K562 (cell line): ENCODE measurements around the gene ADAMTS7. TPM values are rescaled to one million over a fixed set of nuclear protein-coding genes. Genes with fewer than 3 reads are reported as not detected.

Source experiments
- ATAC-seq: fragments of 200-7000 bp; cut with Tn5 transposase; 3 replicates; pipeline ENCODE4 v1.9.1; 2020; ENCODE audit warnings: moderate library complexity
- BruUV-seq: library from RNA; stranded (reverse); fragments of 400-500 nt; replicated peaks from 2 replicates; lab custom pipeline; 2021; lab: Mats Ljungman, UMichigan
- CTCF ChIA-PET: fragments of 300-600 bp; formaldehyde crosslinking; extraction: SDS; loops from one replicate; lab custom pipeline; 2021; ENCODE audit warnings: low intra/inter-chr PET ratio; lab: Yijun Ruan, JAX
- POLR2A ChIA-PET: fragments of 300-600, 350-650 bp; sonication (Branson Sonifier 250); formaldehyde crosslinking; extraction: SDS; loops from one replicate; lab custom pipeline; 2021; ENCODE audit warnings: antibody characterized with exemption, inconsistent platforms; lab: Yijun Ruan, JAX
- DNase-seq, 4 experiments: peaks; one replicate each; pipeline versions ENCODE4 v3.0.0 to v3.0.0-alpha.2; 2011 to 2018; ENCODE audit warnings: low spot score in 3 of 4, mixed read lengths in 3 of 4; ENCODE audit errors: extremely low read depth in 1 of 4
- FAIRE-seq: peaks from 2 replicates; lab custom pipeline; 2011; peaks lifted over from hg19 to GRCh38; lab: Jason Lieb, UNC
- H2AFZ ChIP-seq: 2 replicates; pipeline ENCODE4 v1.6.0; 2011; ENCODE audit warnings: low read depth, low read length, control low read depth, inconsistent platforms
- H3K27ac ChIP-seq: fragments of 200-600 bp; 3 replicates; pipeline ENCODE4 v1.8.0; 2011; ENCODE audit warnings: low read depth, mild to moderate bottlenecking, control low read depth, inconsistent platforms, low read length, moderate library complexity, mixed read lengths; ENCODE audit errors: extremely low read depth
- H3K27me3 ChIP-seq, 2 experiments: fragments of 300-600 bp in 1 of 2; 2 replicates in 1 of 2; 3 replicates in 1 of 2; pipeline versions ENCODE4 v1.6.0 to v1.8.0; 2011; ENCODE audit warnings: inconsistent platforms in 2 of 2, low read length in 2 of 2, mild to moderate bottlenecking in 1 of 2, mixed read lengths in 1 of 2, moderate library complexity in 1 of 2; ENCODE audit not compliant: control insufficient read depth in 2 of 2, insufficient read depth in 2 of 2
- H3K36me3 ChIP-seq: fragments of 300-600 bp; 3 replicates; pipeline ENCODE4 v1.8.0; 2011; ENCODE audit warnings: mild to moderate bottlenecking, low read length, inconsistent platforms; ENCODE audit not compliant: control insufficient read depth, insufficient read depth
- H3K4me1 ChIP-seq, 2 experiments: fragments of 200-600 bp in 1 of 2; replicated peaks in 1 of 2; 2 replicates in 1 of 2; 3 replicates in 1 of 2; pipeline versions ENCODE4 v1.5.1 to v1.8.0; 2011; ENCODE audit warnings: inconsistent platforms in 2 of 2, low read length in 2 of 2, mild to moderate bottlenecking in 1 of 2, mixed read lengths in 1 of 2, moderate library complexity in 1 of 2; ENCODE audit not compliant: control insufficient read depth in 2 of 2, insufficient read depth in 2 of 2
- H3K4me2 ChIP-seq: 2 replicates; pipeline ENCODE4 v1.6.1; 2011; ENCODE audit warnings: low read length, control low read depth, inconsistent platforms, mixed read lengths; ENCODE audit not compliant: insufficient read depth
- H3K4me3 ChIP-seq: fragments of 200-600 bp; sonication (generic), shearing (Covaris generic); 2 replicates; pipeline ENCODE4 v1.5.1; 2016; ENCODE audit warnings: control low read depth, inconsistent platforms
- H3K79me2 ChIP-seq: fragments of 200-600 bp; 3 replicates; pipeline ENCODE4 v1.8.0; 2011; ENCODE audit warnings: low read length, inconsistent platforms; ENCODE audit not compliant: control insufficient read depth, insufficient read depth
- H3K9ac ChIP-seq, 2 experiments: 2 replicates each; pipeline versions ENCODE4 v1.6.0 to v1.6.1; 2011; ENCODE audit warnings: low read depth in 2 of 2, low read length in 2 of 2, control low read depth in 1 of 2, inconsistent platforms in 1 of 2, mild to moderate bottlenecking in 1 of 2, mixed read lengths in 1 of 2; ENCODE audit not compliant: insufficient read depth in 1 of 2
- H3K9me1 ChIP-seq: one replicate; pipeline ENCODE4 v1.6.0; 2011; ENCODE audit warnings: inconsistent platforms, mild to moderate bottlenecking, low read length, moderate library complexity; ENCODE audit not compliant: control insufficient read depth, insufficient read depth
- H3K9me3 ChIP-seq: replicated peaks from 2 replicates; pipeline ENCODE4 v1.5.1; 2011; ENCODE audit warnings: low read depth, low read length, inconsistent platforms; ENCODE audit not compliant: control insufficient read depth, insufficient read depth
- H4K20me1 ChIP-seq: replicated peaks from 2 replicates; pipeline ENCODE4 v1.6.1; 2011; ENCODE audit warnings: low read length, inconsistent platforms, mixed read lengths; ENCODE audit not compliant: control insufficient read depth, insufficient read depth
- ZNF274 ChIP-seq: IDR thresholded peaks from 2 replicates; pipeline ENCODE4 v1.6.1; 2011; ENCODE audit warnings: low read depth, mild to moderate bottlenecking, low read length, moderate library complexity, borderline replicate concordance
- WGBS: fragments of 100-300 bp; shearing (Covaris generic); methylation state at CpG from one replicate; pipeline ENCODE4 v1.1.6; 2016; ENCODE audit warnings: low coverage, mixed read lengths; ENCODE audit not compliant: insufficient coverage; ENCODE audit errors: missing lambda C conversion rate; 5-methylcytosine and 5-hydroxymethylcytosine counted together
- in situ Hi-C: fragments of 300-500 bp; cut with MboI; formaldehyde crosslinking; loops from 4 replicates; pipeline ENCODE4 v1.15.0; 2018; ENCODE audit warnings: inconsistent platforms, mixed read lengths
- intact Hi-C: fragments of 100-400 bp; cut with micrococcal nuclease; formaldehyde crosslinking; loops from 2 replicates; pipeline ENCODE4 v1.14.2; 2022
- polyA plus RNA-seq, 8 experiments: library from polyadenylated mRNA; depleted of rRNA in 4 of 8; stranded (reverse) in 5 of 8; unstranded in 3 of 8; fragments of >200 nt; fragmentation: Nextera tagmentation in 2 of 8; fragmentation: Illumina TruSeq in 1 of 8; extraction: Ambion mirVana in 2 of 8; extraction: Trizol in 1 of 8; gene quantifications; 2 replicates each; pipeline versions ENCODE4 v1.2.1 to v1.2.3, GENCODE V29; 2011 to 2014; ENCODE audit warnings: inconsistent platforms in 1 of 8, missing spikeins in 1 of 8
- total RNA-seq, 7 experiments: library from RNA; depleted of rRNA in 6 of 7; stranded (reverse); fragments of >200 nt in 6 of 7; fragmentation: Illumina TruSeq in 2 of 7; extraction: Trizol in 2 of 7; gene quantifications; 2 replicates each; pipeline versions ENCODE4 v1.2.1 to v1.2.3, GENCODE V29; 2011 to 2021; ENCODE audit warnings: low replicate concordance in 1 of 7
- TF ChIP-seq, protein P1 (sequence below): IDR thresholded peaks from 2 replicates; pipeline ENCODE4 v1.6.1; 2011; ENCODE audit warnings: borderline replicate concordance, low read depth, mild to moderate bottlenecking, moderate library complexity, low read length; ENCODE audit not compliant: insufficient read depth, poor library complexity, severe bottlenecking

Gene ADAMTS7
- total and polyA plus RNA-seq, 9 of the 15 experiments (the other 6 are each of a cell fraction or from before 2014, with no cell fraction given) = 0.05 to 0.07 TPM; not detected in 7

DNA sequence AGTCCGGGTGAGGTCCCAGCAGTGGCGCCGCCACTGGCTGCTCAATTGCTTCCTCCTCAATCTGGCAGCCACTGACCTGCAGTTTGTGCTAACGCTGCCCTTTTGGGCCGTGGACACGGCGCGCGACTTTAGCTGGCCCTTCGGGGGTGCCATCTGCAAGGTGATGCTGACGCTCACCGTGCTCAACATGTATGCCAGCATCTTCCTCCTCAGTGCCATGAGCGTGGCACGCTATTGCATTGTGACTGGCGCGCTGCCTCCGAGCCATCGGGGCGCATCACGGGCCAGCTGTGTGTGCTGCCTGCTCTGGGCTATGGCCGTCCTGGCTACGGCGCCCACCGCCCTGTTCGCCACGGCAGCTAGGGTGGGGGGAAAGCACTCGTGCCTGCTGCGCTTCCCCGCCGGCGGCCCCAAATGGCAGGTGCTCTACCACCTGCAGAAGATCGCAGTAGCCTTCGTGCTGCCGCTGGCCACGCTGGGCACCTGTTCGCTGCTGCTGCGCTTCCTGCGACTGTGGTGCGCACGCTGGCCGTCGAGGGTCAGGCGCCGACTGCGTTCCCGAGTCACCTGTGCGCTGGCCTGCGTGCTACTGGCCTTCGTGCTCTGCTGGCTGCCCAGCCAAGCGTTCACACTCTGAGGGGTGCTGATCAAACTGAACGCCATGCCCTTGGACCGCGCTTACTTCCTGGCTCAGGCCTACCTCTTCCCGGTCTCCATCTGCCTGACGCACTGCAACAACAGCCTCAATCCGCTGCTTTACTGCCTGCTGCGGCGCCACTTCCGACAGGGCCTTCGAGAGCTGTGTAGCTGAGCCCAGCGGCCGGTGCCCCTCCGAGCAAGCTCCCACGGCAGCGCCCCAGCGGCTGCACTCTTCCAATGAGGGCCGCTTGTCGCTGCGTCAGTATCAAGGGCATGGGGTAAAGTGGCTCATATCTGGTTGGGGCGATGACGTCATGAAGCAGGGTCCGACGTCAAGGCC lies 20.3 kb upstream of the ADAMTS7 start:
- no peaks in the 10 kb centered on the region for H3K9me3 ChIP-seq
- no peaks in the 10 kb centered on the region for H3K36me3 ChIP-seq
- no TSS peak for BruUV-seq
- no peak overlapping the region for H3K9ac ChIP-seq
- no peaks in the 10 kb centered on the region for H3K9me1 ChIP-seq
- no peak overlapping the region for H3K4me3 ChIP-seq
- intact Hi-C loops = no loop called here
- H3K79me2 ChIP-seq = no peaks in the 10 kb centered on the region
- no peak for TF ChIP-seq ZNF274
- TF ChIP-seq, protein P1, sequence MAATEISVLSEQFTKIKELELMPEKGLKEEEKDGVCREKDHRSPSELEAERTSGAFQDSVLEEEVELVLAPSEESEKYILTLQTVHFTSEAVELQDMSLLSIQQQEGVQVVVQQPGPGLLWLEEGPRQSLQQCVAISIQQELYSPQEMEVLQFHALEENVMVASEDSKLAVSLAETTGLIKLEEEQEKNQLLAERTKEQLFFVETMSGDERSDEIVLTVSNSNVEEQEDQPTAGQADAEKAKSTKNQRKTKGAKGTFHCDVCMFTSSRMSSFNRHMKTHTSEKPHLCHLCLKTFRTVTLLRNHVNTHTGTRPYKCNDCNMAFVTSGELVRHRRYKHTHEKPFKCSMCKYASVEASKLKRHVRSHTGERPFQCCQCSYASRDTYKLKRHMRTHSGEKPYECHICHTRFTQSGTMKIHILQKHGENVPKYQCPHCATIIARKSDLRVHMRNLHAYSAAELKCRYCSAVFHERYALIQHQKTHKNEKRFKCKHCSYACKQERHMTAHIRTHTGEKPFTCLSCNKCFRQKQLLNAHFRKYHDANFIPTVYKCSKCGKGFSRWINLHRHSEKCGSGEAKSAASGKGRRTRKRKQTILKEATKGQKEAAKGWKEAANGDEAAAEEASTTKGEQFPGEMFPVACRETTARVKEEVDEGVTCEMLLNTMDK = peak; percentile 41
- TF ChIP-seq, all 486 proteins: peak for 1
- ATAC-seq = peak; percentile 60
- ChIA-PET POLR2A (interaction anchor here (1.1 to 1.2 kb wide), 2 partner anchors 20 to 21 kb away, joined by 3 to 4 read pairs; partner anchors contain the start of gene ADAMTS7), CTCF (no interaction called here)
- Histone ChIP-seq H4K20me1 (no peaks in the 10 kb centered on the region; the same call in 1 of the 2 replicates), H3K4me1 (peaks cover 0 to 17% of the 10 kb centered on the region in 2 experiments; a peak in 2 of 5 replicates), H3K4me2 (no peak overlapping the region), H3K27me3 (peaks cover 36 to 56% of the 10 kb centered on the region in 2 experiments; a peak in 4 of 5 replicates), H3K27ac (no peak overlapping the region), H2AFZ (no peak overlapping the region)
- no peak for FAIRE-seq
- in situ Hi-C loops = no loop called here
- 24% methylated on average over 62 of the region's 73 CpGs for WGBS
- DNase-seq = no peak
